ENCODE results near the gene AGBL1.

The AGBL1 gene

GRCh38 chr15:86677278-86677677 lies 597.6 kb downstream of the AGBL1 start:
- no peak for TF ChIP-seq SPI1 (IDR thresholded peaks at IDR 0.05; ENCODE audit: borderline replicate concordance, low read depth)
- TF ChIP-seq CTCF (IDR thresholded peaks at IDR 0.05; ENCODE audit: insufficient read depth, low read length), result no peak
- TF ChIP-seq REST (IDR thresholded peaks at IDR 0.05; ENCODE audit: insufficient replicate concordance, low read depth), result no peak
- Histone ChIP-seq H3K27ac (replicated peaks) (no peak overlapping the region), H3K4me3 (replicated peaks; ENCODE audit: insufficient read depth, low read length) (no peak overlapping the region), H3K27me3 (ENCODE audit: insufficient read depth, poor library complexity, severe bottlenecking) (no peaks in the 10 kb centered on the region)
- DNase-seq (ENCODE audit: low read depth in 1 of 2, low spot score in 1 of 2), result no peak

DNA sequence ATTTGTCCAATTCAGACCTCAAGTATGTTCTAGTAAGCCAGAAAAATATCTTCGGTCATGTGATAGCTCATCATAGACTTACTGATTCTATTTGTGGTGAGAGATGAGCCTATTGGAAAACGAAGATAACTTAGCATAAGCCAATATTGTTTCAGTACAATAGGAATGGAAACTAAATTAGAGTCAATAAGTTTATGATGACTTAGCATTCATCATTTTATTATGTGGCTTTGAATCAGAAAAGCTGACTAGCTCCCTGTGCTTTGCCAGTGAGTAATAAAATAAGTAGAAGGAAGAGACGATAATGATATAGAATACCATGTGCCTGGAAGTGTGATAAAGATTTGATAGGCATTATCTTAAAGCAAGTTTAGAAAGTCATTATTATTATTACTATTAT lies 605.6 kb downstream of the AGBL1 start:
- TF ChIP-seq REST (IDR thresholded peaks at IDR 0.05; ENCODE audit: insufficient replicate concordance, low read depth), result no peak
- no peak for TF ChIP-seq SPI1 (IDR thresholded peaks at IDR 0.05; ENCODE audit: borderline replicate concordance, low read depth)
- TF ChIP-seq CTCF (IDR thresholded peaks at IDR 0.05; ENCODE audit: insufficient read depth, low read length), result no peak
- no peak for TF ChIP-seq GABPA (IDR thresholded peaks at IDR 0.05; ENCODE audit: low read depth)
- TF ChIP-seq POLR2AphosphoS5 (IDR thresholded peaks at IDR 0.05; ENCODE audit: low read depth), result no peak

DNA sequence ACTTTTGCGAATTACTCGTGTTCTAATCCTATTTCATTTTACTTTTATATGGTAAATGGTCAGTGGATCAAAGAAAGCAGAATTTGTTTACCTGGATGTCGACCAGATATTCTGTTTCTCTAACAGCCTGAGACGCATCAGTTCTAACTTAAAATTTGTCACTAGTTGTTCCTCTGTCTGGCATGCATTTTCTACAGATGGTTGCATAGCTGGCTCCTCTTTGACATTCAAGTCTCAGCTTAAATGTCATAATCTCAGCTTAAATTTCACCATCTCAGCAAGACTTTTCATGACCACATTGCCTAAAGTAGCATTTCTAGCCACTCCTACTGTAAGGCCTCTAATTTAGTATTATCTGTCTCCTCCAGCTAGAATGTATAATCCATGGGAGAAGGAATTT lies 609.3 kb downstream of the AGBL1 start:
- DNase-seq (ENCODE audit: low read depth in 1 of 2, low spot score in 1 of 2), result no peak
- no peak for TF ChIP-seq CTCF (IDR thresholded peaks at IDR 0.05; ENCODE audit: insufficient read depth, low read length)
- TF ChIP-seq GABPA (IDR thresholded peaks at IDR 0.05; ENCODE audit: low read depth), result no peak
- no peak for TF ChIP-seq REST (IDR thresholded peaks at IDR 0.05; ENCODE audit: insufficient replicate concordance, low read depth)
- TF ChIP-seq POLR2AphosphoS5 (IDR thresholded peaks at IDR 0.05; ENCODE audit: low read depth), result no peak
- H3K27ac ChIP-seq (replicated peaks), result no peak overlapping the region
- H3K27me3 ChIP-seq (ENCODE audit: insufficient read depth, poor library complexity, severe bottlenecking), result no peaks in the 10 kb centered on the region
- H3K4me3 ChIP-seq (replicated peaks; ENCODE audit: insufficient read depth, low read length), result no peak overlapping the region

More for the DNA sequence above, 605.6 kb downstream of the AGBL1 start:
- DNase-seq (ENCODE audit: low read depth in 1 of 2, low spot score in 1 of 2), result no peak
- no peak overlapping the region for H3K27ac ChIP-seq (replicated peaks)
- H3K4me3 ChIP-seq (replicated peaks; ENCODE audit: insufficient read depth, low read length), result no peak overlapping the region
- H3K27me3 ChIP-seq (ENCODE audit: insufficient read depth, poor library complexity, severe bottlenecking), result no peaks in the 10 kb centered on the region

Measured in HL-60 (cell line).